ENCODE data around the gene ZNF91.

GRCh38 chr19:23403052-23403451, 7.8 kb upstream of the ZNF91 start:
- TF ChIP-seq CTCF (IDR thresholded peaks at IDR 0.05; ENCODE audit: insufficient read depth, low read length): no peak
- TF ChIP-seq POLR2AphosphoS5 (IDR thresholded peaks at IDR 0.05; ENCODE audit: low read depth): no peak
- TF ChIP-seq REST (IDR thresholded peaks at IDR 0.05; ENCODE audit: insufficient replicate concordance, low read depth): no peak
- no peak for TF ChIP-seq GABPA (IDR thresholded peaks at IDR 0.05; ENCODE audit: low read depth)
- no peak for TF ChIP-seq SPI1 (IDR thresholded peaks at IDR 0.05; ENCODE audit: borderline replicate concordance, low read depth)
